ENCODE measurements around the gene AGT.
A peak's percentile ranks its signal among the peaks of the same experiment; 100 is the strongest.

Gene AGT

DNA sequence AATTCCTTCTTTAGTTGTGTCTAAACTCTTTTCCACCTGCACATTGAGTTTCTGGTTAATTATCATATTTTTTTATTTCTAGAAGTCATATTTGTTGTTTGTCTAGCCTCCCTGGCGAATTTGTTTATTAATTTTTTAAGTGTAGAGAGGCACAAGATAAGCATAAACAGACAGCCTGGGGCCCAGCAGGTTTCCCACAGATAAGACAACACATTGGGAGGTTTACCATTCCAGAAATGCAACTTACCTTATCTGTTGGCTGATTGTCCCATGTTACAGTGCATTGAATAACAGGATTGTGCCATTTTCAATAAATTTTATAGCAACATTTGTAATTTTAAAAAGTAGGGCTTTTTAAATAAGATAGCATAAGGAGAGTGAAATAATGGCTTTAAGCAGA, 36.7 kb downstream of the AGT start:
- Histone ChIP-seq H3K79me2 (no peaks in the 10 kb centered on the region), H3K4me3 (ENCODE audit: low read depth, low read length) (no peak overlapping the region), H3K9ac (no peak overlapping the region), H3K4me1 (peaks cover 29% of the 10 kb centered on the region), H3K27ac (peak overlapping the region; percentile 91), H3K36me3 (ENCODE audit: control insufficient read depth, insufficient read depth, low read length) (peaks cover 15% of the 10 kb centered on the region), H2AFZ (no peak overlapping the region), H3K27me3 (ENCODE audit: control insufficient read depth, insufficient read depth, low read length) (no peaks in the 10 kb centered on the region), H3K4me2 (ENCODE audit: low read length) (no peak overlapping the region), H3K9me3 (ENCODE audit: control insufficient read depth, low read length) (no peaks in the 10 kb centered on the region)
- TF ChIP-seq, protein P1, sequence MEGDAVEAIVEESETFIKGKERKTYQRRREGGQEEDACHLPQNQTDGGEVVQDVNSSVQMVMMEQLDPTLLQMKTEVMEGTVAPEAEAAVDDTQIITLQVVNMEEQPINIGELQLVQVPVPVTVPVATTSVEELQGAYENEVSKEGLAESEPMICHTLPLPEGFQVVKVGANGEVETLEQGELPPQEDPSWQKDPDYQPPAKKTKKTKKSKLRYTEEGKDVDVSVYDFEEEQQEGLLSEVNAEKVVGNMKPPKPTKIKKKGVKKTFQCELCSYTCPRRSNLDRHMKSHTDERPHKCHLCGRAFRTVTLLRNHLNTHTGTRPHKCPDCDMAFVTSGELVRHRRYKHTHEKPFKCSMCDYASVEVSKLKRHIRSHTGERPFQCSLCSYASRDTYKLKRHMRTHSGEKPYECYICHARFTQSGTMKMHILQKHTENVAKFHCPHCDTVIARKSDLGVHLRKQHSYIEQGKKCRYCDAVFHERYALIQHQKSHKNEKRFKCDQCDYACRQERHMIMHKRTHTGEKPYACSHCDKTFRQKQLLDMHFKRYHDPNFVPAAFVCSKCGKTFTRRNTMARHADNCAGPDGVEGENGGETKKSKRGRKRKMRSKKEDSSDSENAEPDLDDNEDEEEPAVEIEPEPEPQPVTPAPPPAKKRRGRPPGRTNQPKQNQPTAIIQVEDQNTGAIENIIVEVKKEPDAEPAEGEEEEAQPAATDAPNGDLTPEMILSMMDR (IDR thresholded peaks at IDR 0.05), result no peak

DNA sequence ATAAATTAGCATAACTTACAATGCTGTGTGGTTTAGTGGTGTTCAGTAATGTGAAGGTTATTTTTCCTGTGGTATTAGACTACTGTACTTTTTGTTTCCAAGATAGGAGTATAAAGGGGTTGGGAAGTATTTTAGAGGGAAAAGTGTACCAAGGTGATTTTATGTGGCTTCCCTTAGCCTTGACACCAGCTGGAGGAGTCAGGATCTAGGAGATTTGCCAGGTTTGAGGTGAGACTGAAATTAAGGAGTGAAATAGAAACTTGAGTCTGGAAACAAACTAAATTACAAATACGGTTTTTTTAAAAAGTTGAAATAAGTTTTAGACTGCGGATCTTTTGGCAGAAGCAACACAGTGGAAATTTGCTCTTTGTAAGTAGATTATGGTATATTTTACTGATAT, 39.3 kb downstream of the AGT start:
- H3K9ac ChIP-seq, result no peak overlapping the region
- H3K36me3 ChIP-seq (ENCODE audit: control insufficient read depth, insufficient read depth, low read length), result peaks cover 15% of the 10 kb centered on the region
- H2AFZ ChIP-seq, result no peak overlapping the region
- TF ChIP-seq, protein P1 (IDR thresholded peaks at IDR 0.05), result no peak
- no peaks in the 10 kb centered on the region for H3K9me3 ChIP-seq (ENCODE audit: control insufficient read depth, low read length)
- peak overlapping the region; percentile 34 for H3K27ac ChIP-seq
- H3K27me3 ChIP-seq (ENCODE audit: control insufficient read depth, insufficient read depth, low read length), result no peaks in the 10 kb centered on the region
- H3K79me2 ChIP-seq, result no peaks in the 10 kb centered on the region
- peak overlapping the region; percentile 45 for H3K4me2 ChIP-seq (ENCODE audit: low read length)
- peak overlapping the region; percentile 13 for H3K4me3 ChIP-seq (ENCODE audit: low read depth, low read length)
- peaks cover 22% of the 10 kb centered on the region for H3K4me1 ChIP-seq

DNA sequence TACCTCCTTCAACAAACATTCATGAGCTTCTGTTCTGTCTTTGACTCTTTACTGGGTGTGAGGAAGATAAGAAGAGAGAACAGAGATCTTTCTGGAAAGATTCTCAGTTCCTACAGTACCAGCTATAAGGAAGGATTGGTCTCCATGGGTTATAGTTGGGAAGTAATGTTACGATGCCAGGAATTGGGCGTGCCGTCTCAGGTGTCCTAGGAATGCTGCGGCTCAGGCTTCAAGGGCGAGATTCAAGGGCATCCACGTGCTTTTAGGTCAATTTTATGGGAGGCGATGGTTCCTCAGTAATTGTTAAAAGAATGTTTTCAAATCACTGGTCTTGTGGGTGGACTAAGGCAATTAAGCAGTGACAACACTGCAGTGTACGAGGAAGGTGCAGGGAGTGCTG, 44.4 kb downstream of the AGT start:
- Histone ChIP-seq H2AFZ (no peak overlapping the region), H3K4me3 (ENCODE audit: low read depth, low read length) (no peak overlapping the region), H3K79me2 (no peaks in the 10 kb centered on the region), H3K36me3 (ENCODE audit: control insufficient read depth, insufficient read depth, low read length) (no peaks in the 10 kb centered on the region), H3K27ac (peak overlapping the region; percentile 34), H3K4me2 (ENCODE audit: low read length) (no peak overlapping the region), H3K9ac (no peak overlapping the region), H3K9me3 (ENCODE audit: control insufficient read depth, low read length) (no peaks in the 10 kb centered on the region), H3K27me3 (ENCODE audit: control insufficient read depth, insufficient read depth, low read length) (no peaks in the 10 kb centered on the region), H3K4me1 (peaks cover 14% of the 10 kb centered on the region)
- TF ChIP-seq, protein P1 (IDR thresholded peaks at IDR 0.05), result no peak

DNA sequence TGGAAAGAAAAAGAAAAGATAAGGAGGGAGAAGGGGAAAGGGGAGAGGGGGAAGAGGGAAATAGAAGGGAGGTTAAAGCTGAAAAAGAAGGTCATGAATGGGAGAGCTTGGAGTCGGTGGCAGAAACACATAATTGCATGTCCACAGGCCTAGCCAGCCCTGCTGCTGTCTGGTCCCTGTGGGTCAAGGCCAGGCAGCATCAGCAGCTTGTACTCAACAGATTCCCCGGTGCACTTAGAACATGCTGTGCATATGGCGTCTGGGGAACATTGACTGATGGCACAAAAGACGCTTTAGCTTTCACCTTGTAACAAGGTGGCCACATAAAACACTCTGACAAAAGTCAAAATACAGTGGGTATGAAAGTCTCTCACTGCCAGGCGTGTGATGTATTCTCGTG, 45.7 kb downstream of the AGT start:
- H3K9me3 ChIP-seq (ENCODE audit: control insufficient read depth, low read length), result no peaks in the 10 kb centered on the region

DNA sequence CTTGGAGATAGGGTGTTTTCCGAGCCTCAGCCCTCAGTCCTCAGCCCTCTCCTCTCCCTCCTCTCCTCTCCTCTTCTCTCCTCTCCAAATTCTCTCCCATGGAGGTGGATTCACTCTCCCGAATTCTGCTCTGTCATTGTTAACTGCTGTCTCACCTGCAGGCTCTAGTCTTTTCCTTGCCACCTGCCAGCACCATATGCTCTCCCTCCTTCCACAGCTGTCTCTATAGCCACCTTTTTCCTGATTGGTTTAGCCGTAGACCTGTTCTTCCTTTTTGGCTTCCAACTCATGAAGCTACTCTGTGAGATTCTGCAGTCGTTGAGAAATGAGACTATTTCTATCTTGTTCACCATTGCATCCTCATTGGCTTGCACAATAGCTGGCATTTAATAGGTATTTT, 51.9 kb downstream of the AGT start:
- Histone ChIP-seq H3K36me3 (ENCODE audit: control insufficient read depth, insufficient read depth, low read length) (no peaks in the 10 kb centered on the region), H3K4me2 (ENCODE audit: low read length) (no peak overlapping the region), H3K4me1 (peaks cover 3% of the 10 kb centered on the region), H3K9me3 (ENCODE audit: control insufficient read depth, low read length) (no peaks in the 10 kb centered on the region), H3K79me2 (peaks cover 2% of the 10 kb centered on the region), H2AFZ (no peak overlapping the region), H3K4me3 (ENCODE audit: low read depth, low read length) (no peak overlapping the region), H3K27me3 (ENCODE audit: control insufficient read depth, insufficient read depth, low read length) (no peaks in the 10 kb centered on the region), H3K9ac (no peak overlapping the region), H3K27ac (no peak overlapping the region)
- TF ChIP-seq, protein P1 (IDR thresholded peaks at IDR 0.05), result no peak

More for the DNA sequence above, 45.7 kb downstream of the AGT start:
- H3K9ac ChIP-seq, result no peak overlapping the region
- TF ChIP-seq, protein P1 (IDR thresholded peaks at IDR 0.05), result no peak
- no peak overlapping the region for H3K4me3 ChIP-seq (ENCODE audit: low read depth, low read length)
- H3K27ac ChIP-seq, result no peak overlapping the region
- no peak overlapping the region for H2AFZ ChIP-seq
- no peaks in the 10 kb centered on the region for H3K79me2 ChIP-seq
- peaks cover 14% of the 10 kb centered on the region for H3K4me1 ChIP-seq
- no peaks in the 10 kb centered on the region for H3K27me3 ChIP-seq (ENCODE audit: control insufficient read depth, insufficient read depth, low read length)
- no peak overlapping the region for H3K4me2 ChIP-seq (ENCODE audit: low read length)
- no peaks in the 10 kb centered on the region for H3K36me3 ChIP-seq (ENCODE audit: control insufficient read depth, insufficient read depth, low read length)
